IMR-90 (cell line): ENCODE data around the gene PIR. TPM values are rescaled to one million over a fixed set of nuclear protein-coding genes. Genes with fewer than 3 reads are reported as not detected.
A peak's percentile ranks its signal among the peaks of the same experiment; 100 is the strongest.

Experiments used
- ATAC-seq: fragments of 200-7000 bp; cut with Tn5 transposase; 2 replicates; pipeline ENCODE4 v1.9.1; 2020; ENCODE audit warnings: low read depth, mild to moderate bottlenecking, moderate library complexity
- BruUV-seq: library from RNA; stranded (reverse); fragments of 400-500 nt; replicated peaks from 2 replicates; lab custom pipeline; 2021; lab: Mats Ljungman, UMichigan
- CTCF ChIA-PET: fragments of 300-600 bp; formaldehyde crosslinking; extraction: SDS; loops from one replicate; lab custom pipeline; 2021; ENCODE audit warnings: antibody characterized with exemption; lab: Yijun Ruan, JAX
- POLR2A ChIA-PET: fragments of 300-600 bp; sonication (Branson Sonifier 250); formaldehyde crosslinking; loops from one replicate; lab custom pipeline; 2022; ENCODE audit warnings: antibody characterized with exemption; ENCODE audit not compliant: unreplicated experiment; lab: Charles Lee
- DNase-seq: peaks from one replicate; pipeline ENCODE4 v3.0.0; 2013
- H2AFZ ChIP-seq: replicated peaks from 2 replicates; pipeline ENCODE3; 2013; ENCODE audit warnings: low read length, mild to moderate bottlenecking; ENCODE audit not compliant: poor library complexity
- H2AK5ac ChIP-seq: 2 replicates; pipeline ENCODE4 v1.6.1; 2013; ENCODE audit warnings: low read depth, low read length, inconsistent platforms
- H2AK9ac ChIP-seq: replicated peaks from 2 replicates; pipeline ENCODE3; 2013; ENCODE audit warnings: mild to moderate bottlenecking, low read depth, low read length, moderate library complexity; ENCODE audit not compliant: poor library complexity
- H2BK120ac ChIP-seq: 2 replicates; pipeline ENCODE4 v1.6.1; 2013; ENCODE audit warnings: low read depth, low read length, inconsistent platforms
- H2BK15ac ChIP-seq: 3 replicates; pipeline ENCODE4 v1.6.1; 2013; ENCODE audit warnings: low read depth, low read length, inconsistent platforms
- H2BK20ac ChIP-seq: 2 replicates; pipeline ENCODE4 v1.6.1; 2013; ENCODE audit warnings: low read depth, mild to moderate bottlenecking, inconsistent platforms, low read length, moderate library complexity
- H2BK5ac ChIP-seq: 2 replicates; pipeline ENCODE4 v1.6.1; 2013; ENCODE audit warnings: mild to moderate bottlenecking, low read depth, low read length, inconsistent platforms; ENCODE audit not compliant: poor library complexity, severe bottlenecking
- H3K14ac ChIP-seq: replicated peaks from 2 replicates; pipeline ENCODE4 v1.6.1; 2013; ENCODE audit warnings: low read depth, low read length, inconsistent platforms
- H3K18ac ChIP-seq: 2 replicates; pipeline ENCODE4 v1.6.1; 2013; ENCODE audit warnings: low read depth, low read length, control low read depth
- H3K23ac ChIP-seq: 2 replicates; pipeline ENCODE4 v1.6.1; 2013; ENCODE audit warnings: low read depth, low read length, inconsistent platforms
- H3K27ac ChIP-seq: 2 replicates; pipeline ENCODE4 v1.5.1; 2013; ENCODE audit warnings: mild to moderate bottlenecking, control low read depth, low read length; ENCODE audit not compliant: insufficient read depth
- H3K27me3 ChIP-seq: 2 replicates; pipeline ENCODE4 v1.6.1; 2013; ENCODE audit warnings: low read length; ENCODE audit not compliant: control insufficient read depth, insufficient read depth
- H3K36me3 ChIP-seq: 2 replicates; pipeline ENCODE4 v1.6.1; 2013; ENCODE audit warnings: low read length, mixed read lengths; ENCODE audit not compliant: control insufficient read depth, insufficient read depth
- H3K4ac ChIP-seq: 2 replicates; pipeline ENCODE4 v1.6.1; 2013; ENCODE audit warnings: low read depth, low read length, inconsistent platforms
- H3K4me1 ChIP-seq: 2 replicates; pipeline ENCODE4 v1.6.1; 2013; ENCODE audit warnings: low read length, mixed read lengths; ENCODE audit not compliant: control insufficient read depth, insufficient read depth
- H3K4me2 ChIP-seq: 2 replicates; pipeline ENCODE4 v1.6.1; 2013; ENCODE audit warnings: low read depth, mild to moderate bottlenecking, control low read depth, low read length, moderate library complexity
- H3K4me3 ChIP-seq: 2 replicates; pipeline ENCODE4 v1.5.1; 2013; ENCODE audit warnings: low read depth, mild to moderate bottlenecking, control low read depth, low read length, moderate library complexity; ENCODE audit not compliant: insufficient read depth
- H3K56ac ChIP-seq: 2 replicates; pipeline ENCODE4 v1.6.1; 2013; ENCODE audit warnings: low read length, inconsistent platforms; ENCODE audit not compliant: insufficient read depth; ENCODE audit errors: extremely low read depth
- H3K79me1 ChIP-seq, 2 experiments: 2 replicates each; pipeline ENCODE4 v1.6.1; 2013; ENCODE audit warnings: low read length in 2 of 2, inconsistent platforms in 1 of 2, low read depth in 1 of 2
- H3K9ac ChIP-seq: 2 replicates; pipeline ENCODE4 v1.6.1; 2013; ENCODE audit warnings: low read depth, low read length, control low read depth
- H3K9me1 ChIP-seq: 2 replicates; pipeline ENCODE4 v1.6.1; 2013; ENCODE audit warnings: low read length, inconsistent platforms; ENCODE audit not compliant: insufficient read depth
- H3K9me3 ChIP-seq: 2 replicates; pipeline ENCODE4 v1.6.1; 2013; ENCODE audit warnings: low read length; ENCODE audit not compliant: control insufficient read depth, insufficient read depth
- H4K20me1 ChIP-seq: 2 replicates; pipeline ENCODE4 v1.6.1; 2013; ENCODE audit warnings: low read length, inconsistent platforms; ENCODE audit not compliant: insufficient read depth
- H4K5ac ChIP-seq: 2 replicates; pipeline ENCODE4 v1.6.1; 2013; ENCODE audit warnings: mild to moderate bottlenecking, low read depth, low read length, control low read depth
- H4K8ac ChIP-seq, 2 experiments: 2 replicates each; pipeline ENCODE4 v1.6.1; 2013; ENCODE audit warnings: low read depth in 2 of 2, low read length in 2 of 2, control low read depth in 1 of 2, inconsistent platforms in 1 of 2
- H4K91ac ChIP-seq: 2 replicates; pipeline ENCODE4 v1.6.1; 2013; ENCODE audit warnings: low read depth, low read length, inconsistent platforms; ENCODE audit not compliant: insufficient read depth
- BHLHE40 ChIP-seq: fragments of 150-350 bp; IDR thresholded peaks from 2 replicates; pipeline ENCODE4 v1.6.1; 2016; ENCODE audit warnings: mild to moderate bottlenecking, low read depth, low read length
- CEBPB ChIP-seq: IDR thresholded peaks from 2 replicates; pipeline ENCODE4 v1.6.1; 2012; ENCODE audit warnings: low read depth, low read length, improper control_type of control experiment
- CHD1 ChIP-seq: IDR thresholded peaks from 2 replicates; pipeline ENCODE4 v1.6.1; 2012; ENCODE audit warnings: low read depth, low read length, improper control_type of control experiment
- CTCF ChIP-seq: conservative IDR thresholded peaks from 2 replicates; pipeline ENCODE4 v1.5.1; 2012; ENCODE audit warnings: mild to moderate bottlenecking, low read depth, low read length, improper control_type of control experiment
- FOS ChIP-seq: fragments of 150-350 bp; IDR thresholded peaks from 2 replicates; pipeline ENCODE4 v1.6.1; 2016; ENCODE audit warnings: low read depth, low read length
- MAFK ChIP-seq: IDR thresholded peaks from 2 replicates; pipeline ENCODE4 v1.6.1; 2012; ENCODE audit warnings: low read depth, low read length, improper control_type of control experiment
- MAZ ChIP-seq: IDR thresholded peaks from 2 replicates; pipeline ENCODE4 v1.6.1; 2012; ENCODE audit warnings: low read depth, mild to moderate bottlenecking, low read length, improper control_type of control experiment, moderate library complexity, borderline replicate concordance
- MXI1 ChIP-seq: IDR thresholded peaks from 2 replicates; pipeline ENCODE4 v1.6.1; 2012; ENCODE audit warnings: low read depth, mild to moderate bottlenecking, low read length, moderate library complexity, borderline replicate concordance
- NFE2L2 ChIP-seq: fragments of 150-350 bp; IDR thresholded peaks from 2 replicates; pipeline ENCODE4 v1.6.1; 2016; ENCODE audit warnings: low read depth, mild to moderate bottlenecking, low read length
- POLR2A ChIP-seq: IDR thresholded peaks from 2 replicates; pipeline ENCODE4 v1.6.1; 2012; ENCODE audit warnings: mild to moderate bottlenecking, low read depth, low read length
- RAD21 ChIP-seq: IDR thresholded peaks from 2 replicates; pipeline ENCODE4 v1.6.1; 2012; ENCODE audit warnings: low read length, improper control_type of control experiment
- RCOR1 ChIP-seq: IDR thresholded peaks from 2 replicates; pipeline ENCODE4 v1.6.1; 2012; ENCODE audit warnings: mild to moderate bottlenecking, low read length, improper control_type of control experiment; ENCODE audit not compliant: insufficient replicate concordance
- SMC3 ChIP-seq: fragments of 150-350 bp; IDR thresholded peaks from 2 replicates; pipeline ENCODE4 v1.6.1; 2016; ENCODE audit warnings: low read depth, mild to moderate bottlenecking, antibody characterized with exemption, low read length, moderate library complexity
- USF2 ChIP-seq: fragments of 150-350 bp; IDR thresholded peaks from 2 replicates; pipeline ENCODE4 v1.6.1; 2017; ENCODE audit warnings: mild to moderate bottlenecking, antibody characterized with exemption, low read length, low read depth
- WGBS, 2 experiments: methylation state at CpG; one replicate each; pipeline versions ENCODE4 v1.1.5 to v1.1.7; 2013; ENCODE audit warnings: missing lambda C conversion rate in 2 of 2; ENCODE audit not compliant: insufficient read length in 1 of 2; ENCODE audit errors: extremely low coverage in 2 of 2; 5-methylcytosine and 5-hydroxymethylcytosine counted together
- dilution Hi-C: fragments of 300-500 bp; cut with HindIII; formaldehyde crosslinking; loops from one replicate; pipeline ENCODE4 v1.14.3; 2018; ENCODE audit warnings: low sequenced_read_pairs; ENCODE audit not compliant: unreplicated experiment
- in situ Hi-C: fragments of 300-500 bp; cut with MboI; formaldehyde crosslinking; loops from 3 replicates; pipeline ENCODE4 v1.14.3; 2019; ENCODE audit warnings: low sequenced_read_pairs, inconsistent platforms, mixed read lengths
- intact Hi-C: fragments of 100-400 bp; cut with micrococcal nuclease; formaldehyde crosslinking; loops from 2 replicates; pipeline ENCODE4 v1.10.0; 2022
- polyA plus RNA-seq, 3 experiments: library from polyadenylated mRNA; depleted of rRNA; stranded (reverse); fragments of >200 nt; gene quantifications; 2 replicates each; pipeline ENCODE4 v1.2.3, GENCODE V29; 2012; ENCODE audit warnings: low replicate concordance in 1 of 3
- total RNA-seq: library from RNA; depleted of rRNA; stranded (reverse); fragments of >200 nt; gene quantifications from 2 replicates; pipeline ENCODE4 v1.2.3, GENCODE V29; 2012

Gene PIR
- total and polyA plus RNA-seq, 2 of the 4 experiments (the other 2 are of a cell fraction): 5.7 to 8.7 TPM

DNA sequence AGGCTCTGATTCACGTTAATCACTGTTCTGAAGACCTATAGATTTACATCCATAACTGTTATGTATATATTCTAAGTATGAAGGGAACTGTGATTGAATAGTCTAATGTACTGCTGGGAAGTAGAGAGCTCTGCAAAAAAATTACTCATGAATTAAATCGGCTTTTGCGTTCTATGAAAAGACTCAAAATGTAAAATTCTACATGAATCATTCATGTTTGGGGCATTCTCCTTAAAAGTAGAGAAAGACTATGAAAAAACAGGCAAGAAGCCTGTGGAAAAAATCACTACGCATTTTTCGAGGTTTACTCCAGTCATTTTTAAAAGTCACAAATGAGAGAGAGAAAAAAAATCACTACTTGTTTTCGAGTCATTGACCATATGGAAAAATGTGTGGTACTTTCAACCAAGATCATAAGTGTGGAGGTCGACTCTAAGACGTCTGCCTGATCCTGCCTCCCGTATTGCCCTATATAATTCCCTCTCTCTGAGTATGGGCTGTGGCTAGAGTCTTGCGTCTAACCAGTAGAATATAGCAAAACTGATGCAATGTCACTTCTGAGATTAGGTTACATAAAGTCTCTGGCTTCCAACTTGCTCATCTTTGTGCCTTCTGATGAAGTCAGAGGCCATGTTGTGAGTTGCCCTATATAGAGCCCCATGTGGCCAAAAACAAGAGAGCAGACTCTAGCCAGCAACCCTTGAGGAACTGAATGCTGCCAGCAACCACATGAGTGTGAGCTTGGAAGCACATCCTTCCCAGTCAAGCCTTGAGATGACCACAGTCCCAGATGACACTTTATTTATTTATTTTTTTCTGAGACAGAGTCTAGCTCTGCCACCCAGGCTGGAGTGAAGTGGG is 76.8 kb downstream of the PIR start:
- Histone ChIP-seq H2AK9ac (no peak overlapping the region), H3K4me1 (0 out of 2 replicates have a peak, but pooled peaks cover 2% of the 10 kb centered on the region), H2BK5ac (no peak overlapping the region), H3K9me3 (peaks cover 5% of the 10 kb centered on the region; the same call in 1 of the 2 replicates), H4K8ac (no peak overlapping the region), H4K5ac (no peak overlapping the region), H3K79me1 (no peaks in the 10 kb centered on the region), H3K9me1 (0 out of 2 replicates have a peak, but pooled peaks cover 3% of the 10 kb centered on the region), H3K18ac (no peak overlapping the region), H3K36me3 (no peaks in the 10 kb centered on the region), H3K4ac (no peak overlapping the region), H2BK120ac (no peak overlapping the region), H2AK5ac (peak overlapping the region; percentile 3; the same call in 1 of the 2 replicates), H3K23ac (no peak overlapping the region), H3K27me3 (peaks cover 3% of the 10 kb centered on the region; the same call in 1 of the 2 replicates), H3K56ac (no peak overlapping the region), H4K91ac (no peak overlapping the region), H3K4me2 (no peak overlapping the region), H2AFZ (no peak overlapping the region), H3K9ac (no peak overlapping the region), H3K14ac (no peak overlapping the region; the same call in 1 of the 2 replicates), H2BK20ac (peak overlapping the region; percentile 34; the same call in 1 of the 2 replicates), H2BK15ac (no peak overlapping the region), H4K20me1 (no peaks in the 10 kb centered on the region), H3K4me3 (no peak overlapping the region), H3K27ac (no peak overlapping the region)
- no peak for DNase-seq
- dilution Hi-C loops (no loop called here), intact Hi-C loops (no loop called here), in situ Hi-C loops (no loop called here)
- no CpG with 5 or more reads among the region's 10 CpGs for WGBS, 2 experiments
- POLR2A ChIA-PET: no interaction called here
- CTCF ChIA-PET: interaction anchor here (0.7 kb wide), 1 partner anchor 16 kb away, joined by 3 read pairs; no protein-coding TSS in a partner anchor
- no peak for ATAC-seq
- BruUV-seq: no TSS peak
- TF ChIP-seq NFE2L2: no peak
- no peak for TF ChIP-seq BHLHE40
- TF ChIP-seq MAFK: no peak
- TF ChIP-seq SMC3: no peak
- TF ChIP-seq RAD21: no peak
- no peak for TF ChIP-seq FOS
- TF ChIP-seq CTCF: no peak
- no peak for TF ChIP-seq USF2
- no peak for TF ChIP-seq CHD1
- no peak for TF ChIP-seq MXI1
- TF ChIP-seq RCOR1: no peak
- no peak for TF ChIP-seq MAZ
- no peak for TF ChIP-seq POLR2A
- TF ChIP-seq CEBPB: no peak
